ENCODE results near the gene SHISA2. TPM values are rescaled to one million over a fixed set of nuclear protein-coding genes. Genes with fewer than 3 reads are reported as not detected.

Gene SHISA2
- polyA plus RNA-seq, 3 donors from 2014 or later = not detected

DNA sequence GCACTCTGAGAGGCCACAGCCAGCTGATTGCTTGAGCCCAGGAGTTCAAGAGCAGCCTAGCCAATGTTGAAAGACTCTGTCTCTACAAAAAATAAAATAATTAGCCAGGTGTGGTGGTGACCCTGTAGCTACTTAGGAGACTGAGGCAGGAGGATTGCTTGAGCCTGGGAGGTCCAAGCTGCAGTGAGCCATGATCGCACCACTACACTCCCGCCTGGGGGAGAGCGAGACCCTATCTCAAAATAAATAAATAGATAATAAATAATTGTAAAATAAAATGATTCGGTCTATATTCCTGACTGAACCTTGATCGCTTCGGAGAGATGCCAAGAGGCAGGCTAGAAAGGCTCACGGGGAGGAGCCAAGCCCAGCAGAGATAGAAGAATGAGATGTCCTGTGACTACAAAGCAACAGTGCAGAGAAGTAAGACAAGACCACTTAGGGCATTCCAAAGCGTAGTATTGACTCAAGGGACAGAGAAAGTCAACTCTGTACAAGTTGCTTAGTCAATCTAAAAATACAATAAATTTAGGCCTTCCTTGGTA, 12.8 kb downstream of the SHISA2 start:
- H3K36me3 Mint-ChIP-seq = no peaks in the 10 kb centered on the region
- no peaks in the 10 kb centered on the region for H3K9me3 Mint-ChIP-seq
- H3K4me3 Mint-ChIP-seq = no peak overlapping the region
- no peak for DNase-seq
- H3K27me3 Mint-ChIP-seq (ENCODE audit: low read depth in 3 of 3) = peaks cover 0 to 1% (median 1%) of the 10 kb centered on the region in 3 donors
- no peak overlapping the region for H3K27ac Mint-ChIP-seq
- H3K4me1 Mint-ChIP-seq = no peaks in the 10 kb centered on the region

DNA sequence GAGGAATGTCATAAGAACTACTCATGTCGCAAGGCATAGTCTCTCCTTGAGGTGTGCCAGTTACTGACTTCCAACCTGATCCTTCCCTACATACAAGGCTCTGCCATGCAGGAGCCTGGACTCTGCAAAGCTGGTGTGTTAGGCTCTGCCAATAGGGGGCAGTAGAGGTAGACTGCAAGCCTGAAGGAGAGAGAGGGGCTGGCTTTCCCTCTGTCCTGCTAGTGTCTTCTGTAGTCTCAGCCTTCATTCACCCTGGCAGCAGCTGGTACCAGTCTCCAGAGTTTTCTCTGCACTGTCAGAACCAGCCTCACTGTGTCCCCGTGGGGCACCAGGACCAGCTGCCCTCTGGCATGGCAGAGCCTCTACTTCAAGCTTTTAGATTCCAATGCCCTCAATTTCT, 14.5 kb downstream of the SHISA2 start:
- H3K27ac Mint-ChIP-seq = no peak overlapping the region
- peaks cover 0 to 1% (median 1%) of the 10 kb centered on the region in 3 donors for H3K27me3 Mint-ChIP-seq (ENCODE audit: low read depth in 3 of 3)
- peaks cover 0 to 2% (median 0%) of the 10 kb centered on the region in 6 donors for H3K9me3 Mint-ChIP-seq
- no peak for DNase-seq
- H3K4me1 Mint-ChIP-seq = no peaks in the 10 kb centered on the region
- no peak overlapping the region for H3K4me3 Mint-ChIP-seq
- no peaks in the 10 kb centered on the region for H3K36me3 Mint-ChIP-seq

DNA sequence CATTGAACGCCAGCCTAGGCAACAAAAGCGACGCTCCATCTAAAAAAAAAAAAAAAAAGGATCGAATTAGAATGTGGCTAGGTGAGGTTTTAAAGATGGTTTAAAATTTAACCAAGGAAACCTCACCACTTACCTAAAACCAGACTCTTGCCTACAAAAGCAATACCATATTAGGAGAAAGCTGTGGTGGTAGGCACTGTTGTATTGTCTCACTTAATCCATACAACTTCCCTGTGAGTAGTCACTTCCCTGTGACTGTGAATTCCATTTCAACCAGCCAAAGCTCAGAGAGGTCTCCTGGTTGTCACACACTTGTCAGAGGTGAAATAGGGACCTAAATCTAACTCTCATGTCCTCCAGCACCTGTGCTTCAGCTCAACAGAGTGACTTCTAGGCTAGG, 15.4 kb downstream of the SHISA2 start:
- H3K4me3 Mint-ChIP-seq = no peak overlapping the region
- peaks cover 0 to 2% (median 0%) of the 10 kb centered on the region in 6 donors for H3K9me3 Mint-ChIP-seq

DNA sequence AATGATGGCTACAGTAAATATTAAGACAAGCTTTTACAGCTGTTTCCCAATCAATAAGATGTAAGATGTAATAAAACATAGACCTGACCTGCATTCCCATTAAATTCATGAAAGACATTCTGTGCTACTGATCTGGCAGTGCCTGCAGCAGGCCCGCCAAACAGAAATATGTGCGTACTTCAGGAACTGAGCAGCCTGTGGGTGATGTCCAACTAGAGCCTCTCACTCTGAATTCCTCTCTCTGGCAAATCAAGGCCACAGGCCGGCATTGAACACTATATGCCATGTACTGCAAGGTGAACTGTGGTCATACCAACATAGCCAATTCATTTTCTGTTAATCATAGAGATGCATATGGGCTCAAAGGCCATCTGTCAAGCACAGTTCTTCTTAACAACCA, 17.8 kb downstream of the SHISA2 start:
- H3K27me3 Mint-ChIP-seq (ENCODE audit: low read depth in 3 of 3) = peaks cover 1 to 2% (median 2%) of the 10 kb centered on the region in 3 donors

More for the DNA sequence above, 15.4 kb downstream of the SHISA2 start:
- peaks cover 0 to 1% (median 1%) of the 10 kb centered on the region in 3 donors for H3K27me3 Mint-ChIP-seq (ENCODE audit: low read depth in 3 of 3)
- no peaks in the 10 kb centered on the region for H3K4me1 Mint-ChIP-seq
- no peak for DNase-seq
- H3K36me3 Mint-ChIP-seq = no peaks in the 10 kb centered on the region
- no peak overlapping the region for H3K27ac Mint-ChIP-seq

DNA sequence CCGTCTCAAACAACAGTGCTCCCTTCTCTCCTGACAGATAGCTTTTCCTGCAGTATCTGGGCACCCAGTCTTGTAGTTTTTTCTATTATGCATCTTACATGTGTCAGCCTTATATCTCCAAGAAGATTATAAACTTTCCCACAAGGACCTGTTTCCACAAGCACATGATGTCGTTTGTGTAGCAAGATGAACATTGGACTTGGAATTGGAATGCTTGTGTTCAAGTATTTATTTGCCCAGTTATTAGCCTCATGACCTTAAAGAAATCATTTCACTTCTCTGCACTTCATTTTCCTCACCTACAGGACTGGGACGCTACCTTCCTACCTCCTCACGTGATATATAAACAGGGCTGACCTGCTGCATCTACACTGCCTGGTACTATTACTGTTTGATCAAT, 21.5 kb downstream of the SHISA2 start:
- Mint-ChIP-seq H3K27me3 (ENCODE audit: low read depth in 3 of 3) (peaks cover 2% of the 10 kb centered on the region in 3 donors), H3K36me3 (no peaks in the 10 kb centered on the region), H3K9me3 (peaks cover 0 to 10% (median 0%) of the 10 kb centered on the region in 6 donors), H3K4me1 (no peaks in the 10 kb centered on the region), H3K27ac (no peak overlapping the region), H3K4me3 (no peak overlapping the region)
- no peak for DNase-seq

More for the DNA sequence above, 17.8 kb downstream of the SHISA2 start:
- no peak overlapping the region for H3K4me3 Mint-ChIP-seq
- H3K9me3 Mint-ChIP-seq = peaks cover 0 to 8% (median 0%) of the 10 kb centered on the region in 6 donors
- no peaks in the 10 kb centered on the region for H3K36me3 Mint-ChIP-seq
- H3K27ac Mint-ChIP-seq = no peak overlapping the region
- DNase-seq = no peak
- no peaks in the 10 kb centered on the region for H3K4me1 Mint-ChIP-seq

DNA sequence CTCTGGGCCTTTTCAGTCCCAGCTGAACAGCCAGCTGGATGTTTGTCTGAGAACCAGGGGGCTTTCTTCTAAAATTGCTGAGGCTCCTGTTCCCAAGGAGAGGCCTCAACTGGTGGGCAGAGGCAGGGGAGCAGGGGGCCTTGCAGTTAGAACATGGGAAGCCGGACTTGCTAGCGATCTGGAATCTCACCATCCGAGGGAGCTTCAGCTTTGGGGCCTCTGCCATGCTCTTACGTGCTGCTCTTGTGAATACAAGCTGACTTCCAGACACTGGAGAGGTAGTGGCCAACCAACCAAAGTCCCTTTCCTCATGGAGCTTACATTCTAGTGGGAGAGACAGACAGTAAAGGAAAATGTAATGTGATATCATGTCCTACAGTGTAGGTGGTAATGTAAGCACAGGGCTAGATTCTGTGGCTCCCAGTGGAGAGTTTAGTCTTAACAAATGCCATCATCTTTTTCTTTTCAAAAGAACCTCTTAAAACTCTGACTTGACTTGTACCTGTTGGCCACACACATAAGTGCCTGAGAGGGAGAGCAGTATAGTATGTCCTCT, 22.2 kb downstream of the SHISA2 start:
- Mint-ChIP-seq H3K9me3 (peaks cover 0 to 10% (median 0%) of the 10 kb centered on the region in 6 donors), H3K27ac (no peak overlapping the region), H3K4me1 (no peaks in the 10 kb centered on the region), H3K4me3 (no peak overlapping the region), H3K36me3 (no peaks in the 10 kb centered on the region), H3K27me3 (ENCODE audit: low read depth in 3 of 3) (peaks cover 2% of the 10 kb centered on the region in 3 donors)
- DNase-seq = no peak

DNA sequence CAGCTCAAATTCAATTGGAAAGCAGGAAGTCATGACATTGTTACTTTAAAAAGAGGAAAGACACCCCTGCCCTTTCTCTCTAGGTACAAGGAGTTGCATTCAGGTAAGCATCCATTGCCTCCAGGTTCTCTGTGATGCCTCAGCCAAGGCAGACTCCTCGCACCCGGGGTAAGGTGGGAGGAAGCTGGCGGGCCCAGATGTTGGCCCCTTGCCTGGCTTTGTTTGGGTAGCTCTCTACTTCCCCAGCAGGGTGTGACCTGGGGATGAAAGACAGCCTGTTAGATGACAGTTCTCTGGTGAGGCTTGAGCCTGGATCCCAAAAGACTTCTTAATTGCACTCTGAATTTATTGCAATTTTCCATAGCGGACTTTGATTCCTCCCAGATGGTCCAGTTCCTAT, 25.6 kb downstream of the SHISA2 start:
- peaks cover 2% of the 10 kb centered on the region in 3 donors for H3K27me3 Mint-ChIP-seq (ENCODE audit: low read depth in 3 of 3)
- DNase-seq = no peak
- no peak overlapping the region for H3K4me3 Mint-ChIP-seq
- no peak overlapping the region for H3K27ac Mint-ChIP-seq
- H3K36me3 Mint-ChIP-seq = peaks cover 0 to 2% (median 0%) of the 10 kb centered on the region in 3 donors
- peaks cover 0 to 7% (median 0%) of the 10 kb centered on the region in 6 donors for H3K9me3 Mint-ChIP-seq
- no peaks in the 10 kb centered on the region for H3K4me1 Mint-ChIP-seq

DNA sequence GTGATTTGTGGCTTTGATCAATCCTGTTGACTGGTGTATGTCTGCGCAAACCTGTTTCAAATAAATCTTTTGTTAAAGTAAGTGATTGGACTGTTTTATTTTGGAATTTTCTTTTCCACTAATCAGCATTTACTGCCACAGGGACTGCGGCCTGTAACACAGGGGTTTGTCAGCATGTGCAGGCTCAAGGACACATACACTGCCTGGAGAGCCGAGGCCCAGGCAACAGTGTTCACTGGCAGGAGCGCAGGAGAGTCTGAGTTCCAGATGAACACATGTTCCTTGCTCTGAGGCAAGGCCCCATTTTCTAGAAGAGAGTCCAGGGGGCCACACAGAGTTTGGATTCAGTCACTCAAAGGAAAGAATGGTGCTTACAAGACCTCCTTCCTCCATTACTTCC, 26.0 kb downstream of the SHISA2 start:
- Mint-ChIP-seq H3K9me3 (peaks cover 0 to 8% (median 0%) of the 10 kb centered on the region in 6 donors), H3K27ac (no peak overlapping the region), H3K27me3 (ENCODE audit: low read depth in 3 of 3) (peaks cover 2 to 3% (median 2%) of the 10 kb centered on the region in 3 donors), H3K36me3 (peaks cover 0 to 3% (median under 1%) of the 10 kb centered on the region in 3 donors), H3K4me3 (no peak overlapping the region), H3K4me1 (no peaks in the 10 kb centered on the region)
- no peak for DNase-seq

DNA sequence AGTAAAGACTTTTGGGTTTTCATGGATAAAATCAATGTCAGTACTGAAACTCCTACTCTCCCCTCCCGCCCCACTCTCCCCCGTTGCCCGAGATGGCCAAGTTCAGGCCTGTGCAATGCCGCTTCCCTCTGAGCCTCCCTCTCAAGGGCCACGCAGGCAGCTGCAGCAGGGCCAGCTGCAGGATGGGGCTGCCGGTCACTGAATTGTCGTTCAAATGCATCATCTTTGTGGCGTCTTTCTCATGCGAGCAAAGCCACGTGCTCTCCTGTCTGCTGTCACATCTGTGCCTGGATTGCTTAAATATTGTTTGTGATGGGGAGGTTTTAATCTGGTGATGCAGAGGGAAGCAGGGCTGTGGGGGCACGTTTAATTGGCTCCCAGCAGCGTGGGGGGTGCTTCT, 26.6 kb downstream of the SHISA2 start:
- Mint-ChIP-seq H3K9me3 (peaks cover 0 to 5% (median 0%) of the 10 kb centered on the region in 6 donors), H3K27me3 (ENCODE audit: low read depth in 3 of 3) (peaks cover 1 to 5% (median 2%) of the 10 kb centered on the region in 3 donors), H3K4me3 (no peak overlapping the region), H3K4me1 (no peaks in the 10 kb centered on the region), H3K36me3 (peaks cover 0 to 3% (median 2%) of the 10 kb centered on the region in 3 donors), H3K27ac (no peak overlapping the region)
- DNase-seq = no peak

DNA sequence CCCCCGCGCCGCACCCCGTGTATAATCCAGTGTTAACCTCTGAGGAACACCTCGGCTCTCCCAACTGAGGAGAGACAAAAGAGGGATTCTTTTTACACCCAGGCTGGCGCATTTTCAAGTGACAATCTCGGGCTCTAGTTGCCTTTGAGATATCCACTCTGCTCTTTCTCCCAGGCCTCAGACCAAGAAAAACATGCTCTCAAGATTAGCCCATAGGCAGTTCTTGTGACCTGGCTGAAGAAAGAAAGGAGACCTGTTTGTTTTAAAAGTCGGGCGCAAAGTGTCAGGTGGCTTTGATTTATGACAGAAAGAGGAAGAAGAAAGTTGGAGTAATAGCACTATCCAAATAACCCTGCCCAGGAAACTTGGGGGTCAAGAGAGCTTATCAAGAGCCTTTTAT, 27.3 kb downstream of the SHISA2 start:
- peaks cover 0 to 3% (median 2%) of the 10 kb centered on the region in 3 donors for H3K36me3 Mint-ChIP-seq

DNA sequence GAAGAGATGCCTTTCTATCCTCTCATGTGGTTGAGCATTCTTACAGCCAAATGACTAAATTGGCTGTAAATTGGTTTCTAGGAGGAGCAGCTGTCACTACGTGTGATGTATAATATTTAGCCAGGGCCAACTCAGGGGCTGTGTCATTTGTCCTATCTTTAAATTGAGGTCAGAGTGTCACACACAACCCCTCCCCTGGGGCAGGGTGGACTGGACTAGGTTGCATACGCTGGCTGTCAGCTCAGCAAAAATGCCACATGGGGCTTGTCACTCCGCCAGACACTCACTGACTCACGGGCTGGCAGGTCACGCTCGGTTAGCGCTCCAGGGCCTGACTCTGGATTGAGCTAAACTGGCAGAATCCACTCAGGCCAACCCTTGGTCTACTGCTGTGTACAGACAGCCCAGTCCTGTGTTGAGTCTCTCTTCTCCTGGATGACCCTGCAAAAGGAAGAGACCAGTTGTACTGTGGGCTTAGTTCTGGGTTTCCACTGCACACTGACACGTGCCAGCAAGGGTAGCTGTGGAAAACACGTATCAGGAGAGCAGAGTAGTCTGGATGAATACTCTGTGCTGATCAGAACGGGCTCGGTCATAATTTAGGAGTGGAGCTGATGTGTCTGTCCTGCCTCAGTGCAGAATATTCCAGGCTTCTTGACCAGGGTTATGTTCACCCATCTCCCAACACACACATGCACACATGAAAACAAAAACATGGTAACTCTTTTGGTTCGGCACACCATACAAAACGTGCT, 29.1 kb downstream of the SHISA2 start:
- no peaks in the 10 kb centered on the region for H3K4me1 Mint-ChIP-seq
- no peak overlapping the region for H3K27ac Mint-ChIP-seq
- H3K36me3 Mint-ChIP-seq = peaks cover 0 to 3% (median 2%) of the 10 kb centered on the region in 3 donors
- H3K4me3 Mint-ChIP-seq = no peak overlapping the region
- H3K27me3 Mint-ChIP-seq (ENCODE audit: low read depth in 3 of 3) = peaks cover 1 to 5% (median 2%) of the 10 kb centered on the region in 3 donors
- peaks cover 0 to 5% (median 0%) of the 10 kb centered on the region in 6 donors for H3K9me3 Mint-ChIP-seq
- no peak for DNase-seq

More for the DNA sequence above, 27.3 kb downstream of the SHISA2 start:
- peaks cover 1 to 5% (median 2%) of the 10 kb centered on the region in 3 donors for H3K27me3 Mint-ChIP-seq (ENCODE audit: low read depth in 3 of 3)
- H3K4me1 Mint-ChIP-seq = no peaks in the 10 kb centered on the region
- peaks cover 0 to 5% (median 0%) of the 10 kb centered on the region in 6 donors for H3K9me3 Mint-ChIP-seq
- no peak overlapping the region for H3K4me3 Mint-ChIP-seq
- no peak for DNase-seq
- no peak overlapping the region for H3K27ac Mint-ChIP-seq

DNA sequence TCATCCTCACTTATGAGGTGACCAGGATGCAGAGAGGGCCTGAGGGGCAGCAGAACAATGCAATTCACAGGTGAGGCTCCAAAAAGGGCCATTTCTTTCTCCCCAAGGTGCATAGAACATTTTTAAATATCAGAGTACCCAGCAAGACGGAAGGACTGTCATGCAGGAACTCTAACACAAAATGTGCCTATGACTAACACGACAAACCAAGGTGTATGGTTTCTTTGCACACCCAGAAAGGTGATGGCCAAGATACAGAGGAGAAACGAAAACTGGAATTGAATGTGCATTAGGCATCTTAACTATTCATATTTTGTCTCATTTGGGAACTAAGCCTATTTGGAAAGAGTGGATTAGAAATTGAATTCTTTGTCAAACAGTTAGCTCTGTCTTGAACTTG, 29.9 kb downstream of the SHISA2 start:
- Mint-ChIP-seq H3K4me1 (no peaks in the 10 kb centered on the region), H3K36me3 (peaks cover 0 to 3% (median 2%) of the 10 kb centered on the region in 3 donors), H3K9me3 (peaks cover 0 to 3% (median 0%) of the 10 kb centered on the region in 6 donors), H3K4me3 (no peak overlapping the region), H3K27me3 (ENCODE audit: low read depth in 3 of 3) (peaks cover 1 to 5% (median 2%) of the 10 kb centered on the region in 3 donors), H3K27ac (no peak overlapping the region)
- DNase-seq = no peak

DNA sequence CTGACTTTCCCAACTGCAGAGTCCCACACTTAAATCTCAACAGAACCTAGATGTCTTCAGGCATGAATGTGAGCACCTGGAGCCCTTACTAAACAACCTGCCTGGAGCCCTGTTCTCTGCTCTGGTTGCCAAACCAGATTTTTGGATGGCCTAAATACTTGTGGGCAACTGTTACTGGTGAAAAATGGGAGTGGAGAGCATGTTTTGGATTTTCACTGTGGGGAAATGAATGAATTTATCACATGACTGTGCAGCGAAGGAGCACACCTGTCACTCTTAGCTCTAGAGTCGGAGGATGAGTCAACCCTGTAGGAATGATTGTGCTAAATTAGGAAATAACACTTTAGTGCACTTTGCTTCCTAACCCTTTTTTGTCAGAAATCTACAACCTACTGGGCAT, 30.3 kb downstream of the SHISA2 start:
- Mint-ChIP-seq H3K27me3 (ENCODE audit: low read depth in 3 of 3) (peaks cover 1 to 5% (median 2%) of the 10 kb centered on the region in 3 donors), H3K27ac (no peak overlapping the region)

DNA sequence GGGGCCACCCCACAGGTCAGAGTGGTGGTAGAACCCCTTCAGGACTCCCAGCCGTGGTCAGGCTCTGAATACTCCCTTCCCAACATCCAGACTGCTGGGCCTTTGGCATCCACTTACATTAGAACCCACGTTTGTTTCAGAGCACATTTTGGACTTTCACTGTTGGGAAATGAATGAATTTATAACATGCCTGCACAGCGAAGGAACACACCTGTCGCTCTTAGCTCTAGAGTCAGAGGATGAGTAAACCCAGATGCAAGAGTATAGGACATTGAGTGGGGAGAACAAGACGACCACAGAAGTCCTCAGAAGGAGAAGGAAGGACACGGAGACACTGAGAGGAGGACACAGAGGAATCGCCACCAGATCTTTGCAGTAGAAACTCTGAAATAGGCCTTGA, 30.9 kb downstream of the SHISA2 start:
- DNase-seq = no peak
- Mint-ChIP-seq H3K4me3 (no peak overlapping the region), H3K9me3 (peaks cover 0 to 3% (median 0%) of the 10 kb centered on the region in 6 donors), H3K27ac (no peak overlapping the region), H3K27me3 (ENCODE audit: low read depth in 3 of 3) (peaks cover 1 to 5% (median 2%) of the 10 kb centered on the region in 3 donors), H3K36me3 (peaks cover 0 to 3% (median 2%) of the 10 kb centered on the region in 3 donors), H3K4me1 (no peaks in the 10 kb centered on the region)

More for the DNA sequence above, 30.3 kb downstream of the SHISA2 start:
- peaks cover 0 to 3% (median 2%) of the 10 kb centered on the region in 3 donors for H3K36me3 Mint-ChIP-seq
- DNase-seq = no peak
- peaks cover 0 to 3% (median 0%) of the 10 kb centered on the region in 6 donors for H3K9me3 Mint-ChIP-seq
- no peak overlapping the region for H3K4me3 Mint-ChIP-seq
- no peaks in the 10 kb centered on the region for H3K4me1 Mint-ChIP-seq
